ENCODE measurements around the gene TCIRG1.

- TF ChIP-seq CTCF (IDR thresholded peaks at IDR 0.05; ENCODE audit: insufficient read depth, low read length, poor library complexity, severe bottlenecking) (no peak), EZH2phosphoT487 (conservative IDR thresholded peaks at IDR 0.05; ENCODE audit: low read length) (no peak)
Observed at GRCh38 chr11:68064926-68065325, 26.1 kb downstream of the TCIRG1 start.

Data from SU-DHL-6 (cell line).